Hematopoietic multipotent progenitor cell treated with erythropoietin and hydrocortisone succinate and interleukin-3 and kit ligand, for 8 days (in vitro differentiated cells): ENCODE data around the gene LOXL1.

Experiments used
- DNase-seq: peaks from one replicate; pipeline ENCODE4 v3.0.0-alpha.2; 2015

Gene LOXL1

DNA sequence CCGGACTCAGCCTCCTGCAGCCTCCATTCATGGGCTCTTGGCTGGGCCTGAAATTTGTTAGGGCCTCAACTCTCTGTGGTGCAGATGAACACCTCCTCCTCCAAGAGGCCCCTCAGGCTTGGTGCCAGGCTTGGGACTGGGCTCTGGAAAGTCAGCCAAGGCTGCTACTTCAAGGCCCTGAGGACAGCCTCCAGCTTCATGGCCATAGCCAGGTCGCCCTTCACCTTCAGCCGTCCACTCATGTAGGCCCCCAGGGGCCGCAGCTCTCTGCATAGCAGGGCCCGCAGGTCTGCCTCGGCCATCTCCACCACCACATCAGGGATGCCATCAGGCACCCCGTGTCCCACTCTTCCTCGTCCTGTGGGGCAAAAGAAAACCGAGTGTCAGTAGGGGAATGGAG lies 57.5 kb downstream of the LOXL1 start:
- no peak for DNase-seq

DNA sequence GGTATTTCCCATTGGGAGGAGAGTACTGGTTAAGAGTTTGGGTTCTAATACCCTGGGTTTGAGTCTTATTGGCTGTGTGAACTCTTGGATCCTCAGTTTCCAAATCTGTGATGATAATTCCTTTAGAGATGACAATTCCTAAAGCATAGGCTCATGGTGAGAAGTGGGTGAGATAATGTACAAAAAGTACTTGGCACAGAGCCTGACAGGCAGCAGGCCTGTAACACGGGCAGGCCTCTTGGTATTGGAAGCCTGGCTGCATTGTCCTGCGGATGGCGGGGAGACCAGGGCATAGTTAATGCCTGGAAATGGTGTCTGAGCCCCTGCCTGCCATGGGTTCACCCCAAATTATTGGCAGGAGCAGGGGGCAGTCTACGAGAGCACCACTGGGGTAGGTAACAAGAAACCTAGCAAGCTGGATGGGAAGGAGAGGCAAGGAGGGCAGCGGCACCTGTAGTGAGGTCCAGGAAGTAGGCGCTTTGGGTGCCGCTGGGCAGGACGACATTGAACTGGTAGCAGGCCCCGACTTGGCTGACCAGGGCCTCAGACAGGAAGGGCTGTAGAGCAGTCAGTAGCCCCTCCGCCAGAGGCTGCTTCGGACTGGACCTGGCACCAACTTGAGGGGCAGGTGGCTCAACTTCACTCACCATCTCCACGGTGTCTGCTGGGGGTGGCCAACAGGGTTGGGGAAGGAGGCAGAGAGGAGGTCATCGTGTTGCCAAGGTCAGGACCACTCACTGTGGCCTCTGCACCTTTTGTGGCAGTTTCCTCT lies 58.1 kb downstream of the LOXL1 start:
- no peak for DNase-seq

DNA sequence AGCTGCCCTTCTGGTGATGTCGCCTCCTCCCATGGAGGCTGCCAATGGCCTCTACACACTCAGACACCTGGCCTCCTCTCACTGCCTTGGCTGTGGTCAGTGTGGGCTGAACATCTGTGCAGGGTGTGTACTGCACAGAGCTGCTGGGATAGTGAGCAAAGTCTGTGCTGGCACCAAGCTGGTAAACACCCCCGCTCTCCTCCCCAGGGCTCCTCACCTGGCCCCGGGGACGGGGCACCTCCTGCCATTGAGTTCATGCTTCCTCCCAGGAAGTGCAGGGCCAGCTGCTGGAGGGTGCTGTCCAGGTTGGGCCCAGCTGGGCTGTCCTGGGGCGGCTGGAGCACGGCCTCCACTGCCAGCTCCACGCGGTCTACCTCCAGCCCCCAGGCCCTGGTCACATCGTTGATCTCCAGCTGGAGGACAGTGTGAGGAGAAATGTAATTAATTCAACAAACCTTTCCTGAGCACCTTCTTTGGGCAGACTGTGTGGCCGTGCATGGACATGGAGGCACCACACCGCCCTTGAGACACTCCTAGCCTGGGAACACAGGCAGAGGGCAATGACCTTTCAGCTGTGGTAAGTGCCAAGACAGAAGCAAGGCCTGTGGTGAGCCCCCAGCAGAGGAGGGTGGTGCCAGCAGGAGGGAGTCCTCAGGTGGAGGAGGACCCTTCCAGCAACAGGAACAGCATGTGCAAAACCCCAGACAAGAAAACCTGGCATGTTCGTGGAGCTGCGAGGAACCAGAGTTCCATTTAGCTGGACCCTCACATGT lies 59.0 kb downstream of the LOXL1 start:
- peak; percentile 51 for DNase-seq

DNA sequence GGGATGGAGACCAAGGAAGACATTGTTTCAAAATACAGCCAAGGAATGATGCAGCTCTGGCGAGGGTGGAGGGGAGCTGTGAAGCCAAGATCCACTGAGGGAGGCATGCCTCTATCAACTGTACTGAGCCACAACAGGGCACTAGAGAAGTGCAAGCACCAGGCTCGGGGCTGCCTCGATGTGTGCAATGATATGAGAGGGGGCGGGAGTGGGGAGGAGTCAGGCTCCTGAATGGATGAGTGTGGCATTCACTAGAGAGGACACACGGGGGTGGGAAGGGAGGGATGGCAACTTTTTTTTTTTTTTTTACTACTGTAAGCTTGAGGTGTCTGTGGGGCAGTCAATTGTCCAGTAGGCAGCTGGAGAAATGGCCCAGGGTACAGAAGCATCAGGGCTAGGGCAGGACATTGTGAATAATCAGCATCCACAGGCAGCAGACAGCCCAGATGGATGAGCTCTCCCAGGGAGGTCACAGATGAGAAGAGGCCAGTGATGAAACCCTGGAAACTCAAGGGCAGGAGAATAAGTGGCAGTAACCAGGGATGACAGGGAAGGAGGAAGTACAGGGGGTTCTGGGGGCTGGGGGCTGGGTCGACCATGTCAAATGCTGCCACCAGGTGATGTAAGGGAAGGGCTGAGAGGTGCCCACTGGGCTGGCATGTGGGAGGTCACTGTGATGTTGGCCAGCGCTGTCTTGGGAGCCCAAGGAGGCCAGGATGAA lies 60.0 kb downstream of the LOXL1 start:
- peak; percentile 76 for DNase-seq

DNA sequence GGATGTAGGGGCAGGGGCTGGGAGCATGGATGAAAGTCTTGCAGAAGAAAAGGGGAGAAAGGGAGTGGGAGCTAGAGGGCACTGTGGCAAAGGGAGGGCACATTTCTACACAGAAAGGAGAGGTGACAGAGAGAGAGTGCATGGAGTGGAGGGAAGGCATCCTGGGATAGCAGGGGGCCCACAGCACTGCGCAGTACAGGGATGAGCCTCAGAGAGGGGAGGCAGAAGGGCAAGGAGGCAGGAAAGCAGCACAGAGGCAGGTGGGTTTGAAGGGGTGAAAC lies 60.5 kb downstream of the LOXL1 start:
- no peak for DNase-seq

DNA sequence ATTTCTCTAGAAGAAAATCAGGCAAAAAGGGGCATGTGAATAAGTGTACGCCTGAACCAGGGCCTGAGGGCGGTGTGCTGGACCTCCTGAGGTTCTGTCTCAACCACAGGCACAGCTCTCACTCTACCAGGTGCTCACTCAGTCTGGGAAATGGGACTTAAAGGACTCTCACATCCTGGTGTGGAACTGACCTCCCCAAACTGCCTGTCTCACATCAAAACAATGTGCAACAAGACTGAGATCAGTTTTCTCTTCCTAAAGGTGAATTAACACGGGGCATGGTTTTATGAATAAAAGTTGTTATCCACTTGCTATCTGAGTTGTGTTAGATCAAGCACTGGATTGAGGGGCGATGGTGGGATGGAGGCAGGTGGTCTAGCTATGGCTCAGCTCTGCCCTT lies 61.0 kb downstream of the LOXL1 start:
- no peak for DNase-seq

DNA sequence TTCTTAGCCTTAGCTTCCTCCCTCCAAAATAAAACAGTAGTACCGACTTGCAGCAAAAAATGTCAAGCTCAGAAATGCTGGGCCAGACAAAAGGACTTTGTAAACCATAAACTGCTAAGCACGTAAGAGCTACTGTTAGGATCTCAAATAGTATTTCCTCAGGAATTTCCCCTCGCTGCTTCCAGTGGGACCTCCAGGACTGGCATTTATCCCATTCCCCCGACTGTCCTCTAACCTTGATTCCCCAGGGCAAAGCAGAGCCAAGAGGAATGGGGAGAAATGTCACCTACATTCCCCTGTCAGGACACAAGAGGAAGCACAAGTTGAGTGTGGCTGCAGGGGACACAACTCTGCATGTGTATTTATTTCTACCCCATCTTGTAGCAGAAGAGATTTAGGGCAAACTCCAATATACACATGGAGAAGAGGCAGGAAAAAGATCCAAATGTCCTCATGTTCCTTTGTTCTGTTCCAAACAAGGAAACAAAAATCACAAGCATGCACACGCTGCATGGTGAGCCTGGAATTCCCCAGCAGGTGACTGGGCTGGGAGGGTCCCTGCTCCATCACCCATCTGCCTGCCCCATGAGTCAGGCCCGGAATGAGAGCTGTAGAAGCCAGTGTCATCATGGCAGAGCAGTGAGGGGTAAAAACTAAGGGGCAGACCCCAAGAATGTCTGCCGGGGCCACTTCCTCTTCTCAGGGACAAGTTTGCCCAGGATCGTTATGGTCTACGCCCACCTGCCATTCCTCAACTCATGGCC lies 61.6 kb downstream of the LOXL1 start:
- DNase-seq, result no peak

DNA sequence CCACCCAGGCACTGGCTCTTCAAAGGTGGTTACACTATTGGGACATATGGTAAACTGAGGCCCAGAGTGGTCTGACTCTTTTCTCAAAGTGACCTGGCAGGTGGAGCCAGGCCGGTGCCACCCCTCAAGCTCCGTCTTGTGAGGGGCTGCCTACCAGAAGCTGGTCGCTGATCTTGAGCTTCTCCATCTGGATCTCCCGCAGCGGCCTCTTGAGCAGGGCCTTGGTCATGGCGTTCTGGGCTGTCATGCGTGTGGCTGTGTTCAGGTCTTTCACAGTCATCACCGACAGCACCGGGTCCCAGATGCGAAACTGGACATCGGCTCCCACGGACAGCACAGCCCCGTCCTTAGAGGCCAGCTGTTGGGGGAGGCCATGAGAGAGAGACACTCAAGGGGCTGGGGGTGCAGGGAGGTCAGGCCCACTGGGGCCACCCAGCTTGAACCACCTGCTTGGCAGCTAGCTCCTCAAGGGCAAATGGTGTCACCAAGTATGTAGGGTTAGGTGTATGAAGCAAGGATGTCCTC lies 62.2 kb downstream of the LOXL1 start:
- no peak for DNase-seq

DNA sequence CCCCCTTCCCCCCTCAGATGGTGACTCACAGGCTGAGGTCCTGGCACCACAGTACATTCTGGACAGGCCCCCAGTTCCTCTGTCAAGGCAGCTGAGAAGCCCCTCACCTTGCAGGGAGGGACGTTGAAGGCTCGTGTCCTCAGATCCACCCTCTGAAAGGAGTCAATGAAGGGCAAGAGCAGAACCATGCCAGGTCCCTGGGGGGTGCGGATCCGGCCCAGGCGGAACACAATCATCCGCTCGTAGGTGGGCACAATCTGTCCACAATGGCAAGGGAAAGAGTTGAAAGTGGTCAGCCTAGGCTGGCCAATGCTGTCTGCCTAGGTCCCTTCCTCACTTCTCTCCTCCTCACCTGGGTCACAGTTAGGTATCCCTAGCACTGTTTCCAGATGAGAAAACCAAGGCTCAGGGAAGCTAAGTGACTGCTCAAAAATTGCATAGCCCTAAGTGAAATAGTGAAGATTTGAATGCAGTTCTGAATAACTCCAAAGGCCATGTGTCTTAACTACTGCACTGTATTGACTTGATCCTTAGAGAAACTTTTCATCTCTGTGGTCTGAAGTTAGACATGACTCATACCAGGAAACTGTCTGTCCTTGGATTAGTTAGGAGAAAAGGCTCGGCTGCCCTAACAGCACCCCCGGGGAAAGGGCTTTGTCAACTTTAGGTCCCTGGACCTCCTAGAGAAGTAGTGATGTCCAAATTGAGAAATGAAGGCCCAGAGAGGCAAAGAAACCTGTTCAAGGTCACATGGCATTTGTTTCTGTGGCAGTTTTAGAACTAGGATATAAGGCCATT lies 62.9 kb downstream of the LOXL1 start:
- no peak for DNase-seq

DNA sequence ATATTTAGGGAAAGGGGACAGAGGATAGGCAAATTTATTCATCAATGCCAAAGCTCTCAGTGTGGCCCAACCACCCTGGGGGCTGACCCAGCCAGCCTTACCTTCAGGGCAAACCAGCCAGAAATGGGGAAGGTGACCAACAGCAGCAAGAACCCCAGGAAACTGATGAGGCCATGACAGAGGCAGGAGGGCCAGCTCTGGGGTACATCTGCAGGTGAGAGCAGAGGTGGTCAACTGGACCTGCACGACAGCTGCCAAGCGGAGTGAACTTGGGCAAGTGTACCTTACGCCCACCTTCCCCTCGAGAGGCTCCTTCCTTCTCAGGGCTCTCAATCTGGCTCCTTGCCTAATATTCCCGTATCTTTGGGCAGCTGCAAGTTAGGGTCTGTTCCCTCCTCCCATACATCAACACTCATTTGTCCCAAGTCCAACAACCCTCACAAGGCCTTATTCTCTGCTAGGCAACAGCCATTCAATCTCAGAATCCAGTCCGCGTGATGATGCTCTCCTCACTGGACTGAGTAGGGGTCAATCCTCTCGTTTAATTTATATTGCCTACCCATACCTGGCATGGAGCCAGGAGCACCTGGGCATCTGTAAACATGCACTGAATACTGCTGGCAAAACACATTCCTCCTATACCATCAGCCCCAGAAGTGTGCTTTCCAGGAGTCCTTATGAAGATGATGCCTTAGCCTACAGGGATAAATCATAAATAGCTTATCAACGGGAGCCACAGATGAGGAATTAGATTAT lies 64.2 kb downstream of the LOXL1 start:
- DNase-seq, result no peak

DNA sequence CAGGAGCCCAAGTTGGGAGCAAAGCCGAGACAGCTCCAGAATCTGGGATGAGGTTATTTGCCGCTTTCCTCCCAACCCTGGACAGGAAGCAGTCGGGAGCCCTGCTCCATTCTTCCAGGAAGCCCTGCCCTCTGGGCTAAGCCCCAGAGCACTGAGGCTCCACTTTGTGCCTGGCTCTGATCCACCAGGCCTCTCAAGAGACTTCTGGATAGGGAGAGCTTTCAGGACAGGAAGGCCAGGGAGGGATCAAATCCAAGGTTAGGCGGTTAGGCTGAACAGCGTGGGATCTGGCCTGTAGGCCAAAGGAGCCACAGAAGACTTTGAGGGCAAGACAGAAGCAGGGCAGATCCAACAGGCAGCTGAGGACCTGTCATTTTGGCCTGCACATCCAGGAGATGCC lies 65.0 kb downstream of the LOXL1 start:
- DNase-seq, result no peak

DNA sequence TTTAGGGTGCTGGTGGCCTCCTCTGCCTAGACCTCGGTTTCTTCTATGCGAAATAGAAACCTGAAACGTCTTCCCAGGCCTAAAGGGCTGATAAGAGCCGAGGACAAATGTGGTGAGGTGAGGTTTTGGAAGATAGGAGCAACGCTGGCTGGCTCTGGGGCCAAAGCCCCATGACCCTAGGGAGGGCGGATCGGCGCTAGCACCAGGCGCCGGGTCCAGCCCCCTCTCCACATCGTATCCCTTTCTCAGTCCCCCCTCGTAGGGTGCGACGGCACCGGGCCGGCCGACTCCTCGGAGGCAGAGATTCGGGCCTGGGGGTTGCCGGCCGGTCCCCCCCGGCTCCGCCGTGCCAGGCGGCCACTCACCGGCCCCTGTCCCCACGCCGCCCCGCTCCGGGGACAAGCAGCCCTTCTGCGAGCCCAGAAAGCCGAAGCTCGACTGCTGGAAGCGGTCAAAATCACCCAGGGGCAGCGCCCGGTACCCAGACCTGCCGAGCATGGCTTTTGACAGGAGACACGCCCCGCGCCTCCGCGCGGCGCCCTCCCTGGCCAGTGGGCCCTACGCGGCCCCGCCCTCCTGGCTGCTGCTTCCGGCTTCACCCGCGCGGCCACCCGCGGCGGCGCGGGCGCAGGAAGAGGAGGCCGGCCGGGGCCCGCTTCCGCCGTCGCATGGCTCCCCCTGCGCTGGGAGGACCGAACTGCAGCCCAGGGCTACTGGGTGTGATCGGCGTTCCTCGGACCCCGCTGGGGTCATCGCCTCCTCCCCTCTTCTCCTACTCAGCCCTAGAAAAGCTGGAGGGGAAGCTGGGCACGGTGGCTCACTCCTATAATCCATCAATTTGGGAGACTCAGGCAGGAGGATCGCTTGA lies 65.7 kb downstream of the LOXL1 start, which contains the start of gene STOML1:
STOML1 (minus strand) TSS at position 570 of the 868 bp plus-strand sequence; CDS start at position 498, 72 bp downstream.
- DNase-seq, result peak; percentile 93

DNA sequence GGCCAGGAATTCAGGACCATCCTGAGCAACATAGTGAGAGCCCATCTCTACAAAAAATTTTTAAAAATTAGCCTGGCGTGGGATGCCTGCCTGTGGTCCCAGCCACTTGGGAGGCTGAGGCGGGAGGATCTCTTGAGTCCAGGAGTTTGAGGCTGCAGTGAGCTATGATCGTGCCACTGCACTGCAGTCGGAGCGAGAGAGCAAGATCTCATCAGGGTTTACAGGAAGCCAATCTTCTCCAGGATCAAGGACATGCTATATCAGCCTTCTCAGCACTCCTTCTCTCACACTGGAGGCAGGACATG lies 66.3 kb downstream of the LOXL1 start:
- DNase-seq, result peak; percentile 41

DNA sequence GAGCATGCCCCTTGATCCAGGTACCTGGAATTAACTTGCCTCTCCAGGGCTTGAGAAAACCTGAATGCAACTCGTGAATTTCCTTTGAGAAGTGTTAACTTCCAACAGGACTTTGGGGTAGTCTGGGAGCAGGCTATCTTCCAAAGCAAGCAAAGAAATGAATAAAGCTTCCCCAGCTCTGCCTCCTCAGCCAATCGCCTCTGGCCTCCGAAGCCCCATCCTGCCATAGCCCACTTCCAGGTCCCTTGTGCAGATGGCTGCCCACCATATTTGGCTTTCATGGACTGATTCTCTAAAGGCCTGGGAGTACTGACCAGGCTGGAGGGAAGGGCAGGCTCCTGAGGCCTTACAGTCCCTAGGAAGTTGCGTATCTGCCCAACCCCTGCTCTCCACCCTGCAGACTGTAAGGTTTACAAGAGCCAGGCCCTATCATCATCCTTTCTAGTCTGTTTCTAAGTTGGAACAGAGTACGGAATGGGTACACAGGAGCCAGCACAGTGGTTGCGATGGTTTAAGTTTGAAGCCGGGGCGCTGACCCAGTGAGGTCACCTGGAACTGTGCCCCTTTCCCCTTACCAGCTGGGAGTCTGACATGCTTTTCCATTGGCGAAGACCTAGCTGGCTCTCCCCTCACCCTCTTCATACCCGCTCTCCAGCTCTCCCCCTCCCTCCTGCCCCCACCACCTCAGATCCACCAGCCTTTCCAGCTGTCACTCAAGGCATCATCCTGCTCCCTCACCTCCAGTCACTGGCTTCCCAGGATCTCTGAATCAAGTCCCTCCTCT lies 67.1 kb downstream of the LOXL1 start:
- no peak for DNase-seq

DNA sequence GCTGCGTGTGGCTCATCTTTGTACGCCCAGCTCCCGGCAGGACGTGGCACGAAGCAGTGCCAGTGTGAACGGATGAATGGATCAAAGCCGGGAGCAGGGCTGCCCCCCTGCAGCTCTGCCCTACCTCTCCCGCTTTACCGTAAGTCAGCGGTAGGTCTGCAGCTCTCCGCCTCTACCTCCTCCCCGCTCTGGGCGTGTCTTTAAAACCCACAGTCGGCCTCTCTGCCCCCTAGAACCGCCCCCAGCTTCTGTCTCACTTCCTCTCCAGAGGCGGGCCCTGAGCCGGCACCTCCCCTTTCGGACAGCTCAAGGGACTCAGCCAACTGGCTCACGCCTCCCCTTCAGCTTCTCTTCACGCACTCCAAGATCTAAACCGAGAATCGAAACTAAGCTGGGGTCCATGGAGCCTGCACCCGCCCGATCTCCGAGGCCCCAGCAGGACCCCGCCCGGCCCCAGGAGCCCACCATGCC lies 68.2 kb downstream of the LOXL1 start, which contains the start of gene PML:
PML (plus strand) TSS at position 304 of the 471 bp plus-strand sequence; CDS start at position 401, 97 bp downstream.
- DNase-seq, result peak; percentile 98

DNA sequence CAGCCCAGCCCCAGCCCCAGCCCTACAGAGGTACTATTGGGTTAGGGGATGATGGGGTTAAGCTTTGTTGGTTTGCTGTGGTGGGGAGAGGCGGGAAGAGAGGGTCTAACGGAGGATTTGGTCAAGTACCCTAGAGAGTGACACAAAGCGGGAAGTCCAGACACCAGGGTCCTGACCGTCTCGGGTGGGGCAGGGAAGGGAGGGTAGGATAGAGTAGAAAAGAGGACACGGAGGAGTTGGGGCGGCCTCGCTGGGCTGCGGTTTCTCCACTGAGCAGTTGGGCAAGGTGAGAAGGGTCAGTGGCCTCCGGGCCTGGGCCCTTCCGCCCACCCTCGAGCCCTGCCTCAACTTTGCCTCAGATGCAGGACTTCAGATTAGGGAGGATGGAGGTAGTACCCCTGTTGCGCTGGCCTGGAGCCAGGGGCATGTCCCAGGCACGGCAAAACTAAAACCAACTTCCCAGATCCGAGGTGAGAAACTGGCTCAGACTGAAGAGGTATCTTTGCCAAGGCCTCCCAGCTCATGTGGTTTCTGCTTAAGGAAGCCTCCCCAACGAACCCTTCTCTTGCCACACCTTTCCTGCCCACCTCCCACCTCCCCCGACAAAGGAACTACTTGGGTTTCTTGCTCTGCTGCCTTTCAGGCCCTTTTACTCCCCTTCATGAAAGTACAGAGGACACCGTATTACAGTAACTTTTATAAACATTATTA lies 68.8 kb downstream of the LOXL1 start:
- peak; percentile 55 for DNase-seq

DNA sequence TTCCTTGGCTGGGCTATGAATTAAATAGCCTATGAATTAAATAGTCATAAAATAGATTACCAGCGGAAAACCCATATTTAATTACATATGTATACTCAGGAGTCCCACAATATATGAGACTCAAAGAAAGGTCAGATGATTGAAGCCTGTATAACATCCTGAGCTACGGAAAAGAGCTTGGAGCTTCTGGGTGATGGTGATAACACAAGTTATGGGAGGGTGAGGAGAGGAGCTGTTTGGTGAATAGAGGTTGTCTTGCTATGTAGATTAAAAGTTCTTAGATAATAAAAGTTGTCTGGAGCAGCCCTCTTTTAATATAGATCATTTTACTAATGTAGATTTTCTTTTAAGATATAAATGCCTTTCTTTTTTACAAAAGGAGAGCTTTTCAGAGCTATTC lies 70.0 kb downstream of the LOXL1 start:
- peak; percentile 82 for DNase-seq

DNA sequence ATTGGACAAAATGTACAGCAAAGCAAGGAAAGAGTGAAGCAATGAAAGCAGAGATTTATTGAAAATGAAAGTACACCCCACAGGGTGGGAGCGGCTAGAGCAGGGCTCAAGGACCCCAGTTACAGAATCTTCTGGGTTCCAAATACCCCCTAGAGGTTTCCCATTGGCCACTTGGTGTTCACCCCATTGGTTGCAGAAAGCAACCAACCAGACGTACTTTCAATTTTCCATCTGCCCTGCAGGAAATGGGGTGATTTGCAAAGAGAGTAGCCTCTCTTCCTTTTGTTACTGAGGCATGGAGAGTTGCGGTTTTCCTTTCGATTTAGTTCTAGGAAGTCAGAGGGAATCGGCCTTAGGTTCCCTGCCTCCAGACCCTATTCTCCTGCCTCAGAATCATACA lies 70.7 kb downstream of the LOXL1 start:
- DNase-seq, result peak; percentile 71

DNA sequence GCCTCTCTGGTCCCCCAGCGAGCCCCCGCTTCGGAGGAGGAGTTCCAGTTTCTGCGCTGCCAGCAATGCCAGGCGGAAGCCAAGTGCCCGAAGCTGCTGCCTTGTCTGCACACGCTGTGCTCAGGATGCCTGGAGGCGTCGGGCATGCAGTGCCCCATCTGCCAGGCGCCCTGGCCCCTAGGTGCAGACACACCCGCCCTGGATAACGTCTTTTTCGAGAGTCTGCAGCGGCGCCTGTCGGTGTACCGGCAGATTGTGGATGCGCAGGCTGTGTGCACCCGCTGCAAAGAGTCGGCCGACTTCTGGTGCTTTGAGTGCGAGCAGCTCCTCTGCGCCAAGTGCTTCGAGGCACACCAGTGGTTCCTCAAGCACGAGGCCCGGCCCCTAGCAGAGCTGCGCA lies 71.7 kb downstream of the LOXL1 start:
- no peak for DNase-seq
